ENCODE measurements around the gene GRIK5.

Gene GRIK5

DNA sequence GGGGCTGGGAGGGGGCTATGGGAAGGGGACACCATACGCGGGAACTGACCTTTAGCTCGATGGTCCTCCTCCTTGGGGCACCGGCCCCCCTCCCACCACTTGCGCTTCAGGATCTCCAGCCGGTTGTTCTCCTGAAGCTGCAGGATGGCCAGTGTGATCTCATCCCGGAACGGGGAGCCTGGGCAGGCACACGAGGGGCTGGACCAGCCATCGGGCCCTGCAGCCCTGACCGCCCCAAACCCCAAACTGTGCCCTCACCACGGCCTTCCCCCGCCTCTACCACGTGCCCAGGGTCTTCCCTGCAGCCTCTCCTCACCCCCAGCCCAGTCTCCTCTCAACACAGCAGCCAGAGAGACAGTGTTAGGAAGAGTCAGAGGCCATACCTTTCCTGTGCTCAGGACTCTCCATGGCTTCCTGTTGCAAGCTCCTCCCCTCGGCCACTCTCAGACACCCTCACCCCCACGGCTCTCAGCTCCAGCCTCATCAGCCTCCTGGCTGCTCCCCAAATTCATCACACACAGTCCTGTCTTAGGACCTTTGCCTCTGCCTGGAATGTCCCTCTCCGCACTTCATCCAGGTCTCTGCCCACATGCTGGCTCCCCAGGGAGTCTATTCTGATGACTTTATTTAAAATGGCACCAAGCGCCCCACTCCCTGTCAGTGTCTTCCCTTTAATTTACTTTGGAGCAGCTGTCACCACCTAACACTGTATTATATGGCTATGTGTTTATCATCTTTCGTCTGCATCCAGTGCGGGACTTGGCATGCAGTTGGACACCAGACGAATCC lies 66.3 kb downstream of the GRIK5 start:
- no peak overlapping the region for H2AFZ ChIP-seq (ENCODE audit: low read length)
- no peaks in the 10 kb centered on the region for H3K27me3 ChIP-seq (ENCODE audit: insufficient read depth, low read length, poor library complexity, severe bottlenecking)
- TF ChIP-seq, protein P1, sequence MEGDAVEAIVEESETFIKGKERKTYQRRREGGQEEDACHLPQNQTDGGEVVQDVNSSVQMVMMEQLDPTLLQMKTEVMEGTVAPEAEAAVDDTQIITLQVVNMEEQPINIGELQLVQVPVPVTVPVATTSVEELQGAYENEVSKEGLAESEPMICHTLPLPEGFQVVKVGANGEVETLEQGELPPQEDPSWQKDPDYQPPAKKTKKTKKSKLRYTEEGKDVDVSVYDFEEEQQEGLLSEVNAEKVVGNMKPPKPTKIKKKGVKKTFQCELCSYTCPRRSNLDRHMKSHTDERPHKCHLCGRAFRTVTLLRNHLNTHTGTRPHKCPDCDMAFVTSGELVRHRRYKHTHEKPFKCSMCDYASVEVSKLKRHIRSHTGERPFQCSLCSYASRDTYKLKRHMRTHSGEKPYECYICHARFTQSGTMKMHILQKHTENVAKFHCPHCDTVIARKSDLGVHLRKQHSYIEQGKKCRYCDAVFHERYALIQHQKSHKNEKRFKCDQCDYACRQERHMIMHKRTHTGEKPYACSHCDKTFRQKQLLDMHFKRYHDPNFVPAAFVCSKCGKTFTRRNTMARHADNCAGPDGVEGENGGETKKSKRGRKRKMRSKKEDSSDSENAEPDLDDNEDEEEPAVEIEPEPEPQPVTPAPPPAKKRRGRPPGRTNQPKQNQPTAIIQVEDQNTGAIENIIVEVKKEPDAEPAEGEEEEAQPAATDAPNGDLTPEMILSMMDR (conservative IDR thresholded peaks at IDR 0.05; ENCODE audit: low read length), result no peak
- no peak for TF ChIP-seq EZH2phosphoT487 (IDR thresholded peaks at IDR 0.05; ENCODE audit: borderline replicate concordance)
- no peaks in the 10 kb centered on the region for H4K20me1 ChIP-seq (ENCODE audit: insufficient read depth, low read length, poor library complexity, severe bottlenecking)
- H3K4me2 ChIP-seq (ENCODE audit: low read depth, low read length, poor library complexity, severe bottlenecking), result no peak overlapping the region
- H3K79me2 ChIP-seq (ENCODE audit: insufficient read depth, low read length), result no peaks in the 10 kb centered on the region
- no peaks in the 10 kb centered on the region for H3K9me3 ChIP-seq (ENCODE audit: insufficient read depth, low read depth, low read length)
- no peaks in the 10 kb centered on the region for H3K4me1 ChIP-seq (ENCODE audit: insufficient read depth, low read length, poor library complexity, severe bottlenecking)
- H3K36me3 ChIP-seq (ENCODE audit: insufficient read depth, low read length), result no peaks in the 10 kb centered on the region
- H3K9ac ChIP-seq (ENCODE audit: low read depth, low read length, poor library complexity, severe bottlenecking), result no peak overlapping the region
- no peaks in the 10 kb centered on the region for H3F3A ChIP-seq (ENCODE audit: low read depth)
- no peaks in the 10 kb centered on the region for H3K9me2 ChIP-seq (replicated peaks; ENCODE audit: low read depth, low read length)
- no peak overlapping the region for H3K4me3 ChIP-seq (ENCODE audit: low read length, poor library complexity, severe bottlenecking)

GRCh38 chr19:41999878-42000208 lies 70.2 kb downstream of the GRIK5 start:
- no peaks in the 10 kb centered on the region for H3K36me3 ChIP-seq (ENCODE audit: insufficient read depth, low read length)
- H3K27me3 ChIP-seq (ENCODE audit: insufficient read depth, low read length, poor library complexity, severe bottlenecking), result no peaks in the 10 kb centered on the region
- H3K9me2 ChIP-seq (replicated peaks; ENCODE audit: low read depth, low read length), result no peaks in the 10 kb centered on the region
- no peaks in the 10 kb centered on the region for H4K20me1 ChIP-seq (ENCODE audit: insufficient read depth, low read length, poor library complexity, severe bottlenecking)
- H3F3A ChIP-seq (ENCODE audit: low read depth), result no peaks in the 10 kb centered on the region
- H3K9me3 ChIP-seq (ENCODE audit: insufficient read depth, low read depth, low read length), result no peaks in the 10 kb centered on the region
- H3K4me2 ChIP-seq (ENCODE audit: low read depth, low read length, poor library complexity, severe bottlenecking), result no peak overlapping the region
- no peak for TF ChIP-seq EZH2phosphoT487 (IDR thresholded peaks at IDR 0.05; ENCODE audit: borderline replicate concordance)
- TF ChIP-seq, protein P1 (conservative IDR thresholded peaks at IDR 0.05; ENCODE audit: low read length), result no peak
- no peak overlapping the region for H2AFZ ChIP-seq (ENCODE audit: low read length)
- H3K4me3 ChIP-seq (ENCODE audit: low read length, poor library complexity, severe bottlenecking), result no peak overlapping the region
- H3K4me1 ChIP-seq (ENCODE audit: insufficient read depth, low read length, poor library complexity, severe bottlenecking), result no peaks in the 10 kb centered on the region
- no peaks in the 10 kb centered on the region for H3K79me2 ChIP-seq (ENCODE audit: insufficient read depth, low read length)
- H3K9ac ChIP-seq (ENCODE audit: low read depth, low read length, poor library complexity, severe bottlenecking), result no peak overlapping the region

DNA sequence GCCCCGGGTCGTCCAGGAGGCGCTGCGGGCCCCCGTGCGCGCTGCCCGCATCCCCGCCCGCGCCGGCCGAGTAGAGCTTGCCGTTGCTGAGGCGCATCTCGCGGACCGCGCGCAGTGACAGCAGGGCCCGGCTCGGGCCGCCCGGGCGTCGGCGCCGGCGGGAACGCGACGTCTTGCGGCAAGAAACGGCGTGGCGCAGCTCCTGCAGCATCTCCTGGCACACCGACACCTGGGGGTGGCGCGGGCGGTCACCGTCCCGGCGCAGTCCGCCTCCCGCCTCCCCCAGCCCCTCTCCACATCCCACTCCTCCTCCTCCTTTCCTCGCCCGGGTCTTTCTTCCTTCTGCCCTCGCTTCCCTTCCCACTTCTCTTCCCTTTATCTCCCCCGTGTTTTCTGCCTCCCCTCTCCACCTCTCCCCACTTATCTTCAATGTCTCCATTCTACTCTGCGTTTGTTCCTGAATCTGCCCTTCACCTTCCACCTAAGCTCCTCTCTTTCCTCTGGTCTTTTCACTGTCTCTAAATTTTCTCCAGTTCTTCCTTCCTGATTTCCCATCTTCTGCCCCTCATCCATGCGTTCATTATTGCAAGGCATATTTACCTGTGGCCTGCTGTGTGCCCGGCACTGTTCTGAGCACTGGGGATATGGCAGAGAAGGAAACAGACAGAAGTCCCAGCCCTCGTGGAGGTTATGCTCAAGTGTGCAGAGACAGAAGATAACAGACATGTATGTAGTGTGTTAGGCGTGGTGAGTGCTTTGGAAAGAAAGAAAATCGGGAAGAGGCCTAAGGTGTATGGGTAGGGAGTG lies 70.7 kb downstream of the GRIK5 start:
- Histone ChIP-seq H2AFZ (ENCODE audit: low read length) (no peak overlapping the region), H3K9ac (ENCODE audit: low read depth, low read length, poor library complexity, severe bottlenecking) (no peak overlapping the region), H3F3A (ENCODE audit: low read depth) (no peaks in the 10 kb centered on the region), H3K4me2 (ENCODE audit: low read depth, low read length, poor library complexity, severe bottlenecking) (no peak overlapping the region), H3K4me1 (ENCODE audit: insufficient read depth, low read length, poor library complexity, severe bottlenecking) (no peaks in the 10 kb centered on the region), H4K20me1 (ENCODE audit: insufficient read depth, low read length, poor library complexity, severe bottlenecking) (no peaks in the 10 kb centered on the region), H3K27me3 (ENCODE audit: insufficient read depth, low read length, poor library complexity, severe bottlenecking) (no peaks in the 10 kb centered on the region), H3K9me2 (replicated peaks; ENCODE audit: low read depth, low read length) (no peaks in the 10 kb centered on the region), H3K4me3 (ENCODE audit: low read length, poor library complexity, severe bottlenecking) (no peak overlapping the region), H3K79me2 (ENCODE audit: insufficient read depth, low read length) (no peaks in the 10 kb centered on the region), H3K36me3 (ENCODE audit: insufficient read depth, low read length) (no peaks in the 10 kb centered on the region), H3K9me3 (ENCODE audit: insufficient read depth, low read depth, low read length) (no peaks in the 10 kb centered on the region)
- TF ChIP-seq, protein P1 (conservative IDR thresholded peaks at IDR 0.05; ENCODE audit: low read length), result no peak
- no peak for TF ChIP-seq EZH2phosphoT487 (IDR thresholded peaks at IDR 0.05; ENCODE audit: borderline replicate concordance)
